Measurements from ENCODE around the gene PLTP.

The PLTP gene

GRCh38 chr20:45898285-45898684 is 13.7 kb downstream of the PLTP start:
- DNase-seq (ENCODE audit: low read depth), result no peak

DNA sequence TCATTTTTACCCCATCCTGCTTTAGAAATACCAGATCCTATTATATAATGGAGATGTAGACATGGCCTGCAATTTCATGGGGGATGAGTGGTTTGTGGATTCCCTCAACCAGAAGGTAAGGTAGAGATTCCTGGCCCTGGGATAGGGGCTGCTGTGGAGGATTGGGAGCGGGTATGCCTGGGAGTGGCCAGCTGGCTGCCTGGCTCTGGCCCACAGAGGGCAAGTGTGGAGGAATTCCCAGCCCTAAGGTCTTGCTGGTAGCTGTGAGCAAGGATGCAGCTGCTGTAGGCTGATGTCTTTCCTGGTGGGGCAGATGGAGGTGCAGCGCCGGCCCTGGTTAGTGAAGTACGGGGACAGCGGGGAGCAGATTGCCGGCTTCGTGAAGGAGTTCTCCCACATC is 14.3 kb downstream of the PLTP start:
- DNase-seq (ENCODE audit: low read depth), result no peak

- no peak for DNase-seq (ENCODE audit: low read depth)
Observed at GRCh38 chr20:45897289-45897688, 14.7 kb downstream of the PLTP start.

- DNase-seq (ENCODE audit: low read depth), result no peak
Observed at GRCh38 chr20:45896641-45897161, 15.3 kb downstream of the PLTP start.

DNA sequence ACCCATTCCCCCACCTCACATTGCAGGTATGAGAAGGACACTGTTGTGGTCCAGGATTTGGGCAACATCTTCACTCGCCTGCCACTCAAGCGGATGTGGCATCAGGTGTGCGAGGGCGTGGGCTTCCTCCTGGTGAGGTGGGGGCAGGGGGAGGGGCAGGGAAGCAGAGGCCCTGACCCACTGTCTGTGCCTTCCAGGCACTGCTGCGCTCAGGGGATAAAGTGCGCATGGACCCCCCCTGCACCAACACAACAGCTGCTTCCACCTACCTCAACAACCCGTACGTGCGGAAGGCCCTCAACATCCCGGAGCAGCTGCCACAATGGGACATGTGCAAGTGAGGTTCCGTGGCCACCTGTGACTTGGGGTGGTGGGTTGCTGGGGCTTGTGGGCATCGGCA is 17.2 kb downstream of the PLTP start:
- DNase-seq (ENCODE audit: low read depth), result no peak

- no peak for DNase-seq (ENCODE audit: low read depth)
Observed at GRCh38 chr20:45893831-45894230, 18.1 kb downstream of the PLTP start.

GRCh38 chr20:45892828-45893500 is 19.0 kb downstream of the PLTP start:
- no peak for DNase-seq (ENCODE audit: low read depth)

DNA sequence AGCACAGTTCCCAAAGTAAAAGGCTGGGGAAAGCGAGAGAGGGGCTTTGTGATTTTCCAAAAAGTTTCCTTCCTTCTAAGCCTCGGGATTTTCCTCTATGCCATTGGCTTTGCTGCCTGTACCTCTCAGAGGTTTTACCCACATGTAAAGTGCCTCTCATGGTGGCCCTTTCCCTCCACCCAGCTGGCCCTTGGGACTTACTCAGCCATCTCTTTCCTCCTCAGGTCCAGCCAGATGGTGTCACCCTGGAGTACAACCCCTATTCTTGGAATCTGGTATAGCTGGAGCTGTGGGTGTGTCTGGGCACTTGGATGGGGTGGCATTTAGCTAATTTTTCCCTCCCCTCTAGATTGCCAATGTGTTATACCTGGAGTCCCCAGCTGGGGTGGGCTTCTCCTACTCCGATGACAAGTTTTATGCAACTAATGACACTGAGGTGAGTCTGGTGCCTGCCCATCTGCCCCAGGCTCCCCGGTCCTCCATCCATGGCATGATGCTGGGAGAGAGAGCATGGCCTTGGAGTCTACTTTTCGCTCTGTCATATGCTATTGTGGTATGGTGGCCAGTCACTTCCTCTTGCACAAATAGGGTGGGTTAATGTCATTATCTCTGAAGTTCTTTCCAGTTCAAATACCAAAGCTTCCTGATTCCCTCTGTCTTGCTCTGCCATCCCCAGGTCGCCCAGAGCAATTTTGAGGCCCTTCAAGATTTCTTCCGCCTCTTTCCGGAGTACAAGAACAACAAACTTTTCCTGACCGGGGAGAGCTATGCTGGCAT is 19.7 kb downstream of the PLTP start:
- DNase-seq (ENCODE audit: low read depth), result no peak

GRCh38 chr20:45890985-45891983 is 20.7 kb downstream of the PLTP start, which contains the start of the genes CTSA and NEURL2:
CTSA (plus strand) TSS chr20:45891335; CDS start chr20:45891569, 234 bp downstream.
NEURL2 (minus strand) TSS chr20:45891208; CDS start chr20:45890991, 217 bp downstream.
- peak; percentile 84 for DNase-seq (ENCODE audit: low read depth)

- DNase-seq (ENCODE audit: low read depth), result no peak
Observed at GRCh38 chr20:45890077-45890984, 21.6 kb downstream of the PLTP start.

- no peak for DNase-seq (ENCODE audit: low read depth)
Observed at GRCh38 chr20:45888681-45889080, 23.3 kb downstream of the PLTP start.

DNA sequence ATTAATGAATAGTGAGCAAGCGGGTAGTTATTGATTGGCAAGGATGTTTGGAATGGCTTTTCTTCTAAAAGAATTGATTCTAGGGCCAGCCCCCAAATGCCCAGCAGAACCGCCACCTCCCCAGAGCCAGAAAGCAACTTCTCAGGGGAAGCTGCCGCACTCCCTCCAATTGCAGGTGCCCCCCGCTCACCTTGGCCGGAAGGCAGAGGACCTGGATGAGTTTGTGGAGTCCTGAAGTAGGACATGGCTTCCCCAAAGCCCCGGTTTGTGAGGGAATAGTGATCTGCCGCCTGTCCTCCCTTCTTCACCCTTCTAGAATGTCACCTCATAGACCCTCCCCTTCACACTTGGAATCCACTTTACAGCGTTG is 24.6 kb downstream of the PLTP start, which contains the start of gene SPATA25:
Gene SPATA25 (minus strand): TSS at position 277 of the 370 bp plus-strand sequence. CDS start 32 bp downstream, at position 245.
- no peak for DNase-seq (ENCODE audit: low read depth)

DNA sequence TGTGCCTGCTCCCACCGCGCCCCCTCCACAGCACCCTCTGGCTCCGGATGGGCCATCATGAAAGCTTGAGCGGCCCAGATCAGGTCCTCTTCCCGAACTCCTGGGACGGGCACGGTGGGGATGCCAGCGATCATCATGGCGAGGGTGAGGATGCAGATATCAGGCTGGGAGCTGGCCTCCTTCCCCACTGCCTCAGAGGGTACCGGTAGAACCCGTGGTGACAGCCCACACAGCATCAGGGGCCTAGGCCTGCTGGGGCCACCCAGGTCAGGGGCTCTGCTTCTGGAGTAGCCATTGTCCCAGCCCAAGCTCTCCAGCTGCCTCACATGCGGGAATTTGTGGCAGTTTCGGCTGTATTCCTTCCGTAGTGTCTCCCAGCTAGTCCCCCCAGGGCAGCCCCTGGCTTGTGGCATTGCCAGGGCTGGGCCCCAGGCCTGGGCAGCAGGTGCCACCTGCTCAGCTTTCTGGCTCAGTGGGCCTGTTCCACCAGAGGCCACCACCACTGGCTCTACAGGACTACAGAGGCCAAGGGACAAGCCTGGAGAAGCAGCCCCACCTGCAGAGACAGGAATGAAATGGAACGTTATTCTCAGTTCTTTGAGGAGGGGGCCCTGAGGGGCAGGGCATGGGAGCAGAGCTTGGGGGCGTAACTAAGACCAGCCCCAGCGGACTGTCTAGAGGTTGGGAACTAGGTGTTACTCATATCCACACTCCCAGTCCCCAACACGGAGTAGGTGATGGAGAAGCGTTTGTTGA is 25.2 kb downstream of the PLTP start:
- no peak for DNase-seq (ENCODE audit: low read depth)

GRCh38 chr20:45883100-45883469 is 28.9 kb downstream of the PLTP start:
- DNase-seq (ENCODE audit: low read depth), result no peak

DNA sequence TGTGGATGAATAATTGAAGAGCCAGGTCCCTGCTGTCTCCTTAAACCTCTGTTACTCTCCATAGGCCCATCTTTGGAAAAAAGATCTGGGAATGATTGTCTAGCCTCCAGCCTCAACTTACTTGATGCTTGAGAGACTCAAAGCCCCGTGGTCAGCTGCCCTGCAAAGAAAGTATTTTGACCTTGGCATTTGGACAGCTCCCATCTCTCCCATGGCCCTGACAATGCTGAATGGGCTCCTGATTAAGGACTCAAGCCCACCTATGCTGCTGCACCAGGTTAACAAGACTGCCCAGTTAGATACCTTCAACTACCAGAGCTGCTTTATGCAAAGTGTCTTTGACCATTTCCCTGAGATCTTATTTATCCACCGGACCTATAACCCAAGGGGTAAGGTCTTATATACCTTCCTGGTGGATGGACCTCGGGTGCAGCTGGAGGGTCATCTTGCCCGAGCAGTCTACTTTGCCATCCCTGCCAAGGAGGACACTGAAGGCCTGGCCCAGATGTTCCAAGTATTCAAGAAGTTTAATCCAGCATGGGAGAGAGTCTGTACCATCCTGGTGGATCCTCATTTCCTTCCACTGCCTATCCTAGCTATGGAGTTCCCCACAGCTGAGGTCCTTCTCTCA is 29.4 kb downstream of the PLTP start:
- DNase-seq (ENCODE audit: low read depth), result no peak

DNA sequence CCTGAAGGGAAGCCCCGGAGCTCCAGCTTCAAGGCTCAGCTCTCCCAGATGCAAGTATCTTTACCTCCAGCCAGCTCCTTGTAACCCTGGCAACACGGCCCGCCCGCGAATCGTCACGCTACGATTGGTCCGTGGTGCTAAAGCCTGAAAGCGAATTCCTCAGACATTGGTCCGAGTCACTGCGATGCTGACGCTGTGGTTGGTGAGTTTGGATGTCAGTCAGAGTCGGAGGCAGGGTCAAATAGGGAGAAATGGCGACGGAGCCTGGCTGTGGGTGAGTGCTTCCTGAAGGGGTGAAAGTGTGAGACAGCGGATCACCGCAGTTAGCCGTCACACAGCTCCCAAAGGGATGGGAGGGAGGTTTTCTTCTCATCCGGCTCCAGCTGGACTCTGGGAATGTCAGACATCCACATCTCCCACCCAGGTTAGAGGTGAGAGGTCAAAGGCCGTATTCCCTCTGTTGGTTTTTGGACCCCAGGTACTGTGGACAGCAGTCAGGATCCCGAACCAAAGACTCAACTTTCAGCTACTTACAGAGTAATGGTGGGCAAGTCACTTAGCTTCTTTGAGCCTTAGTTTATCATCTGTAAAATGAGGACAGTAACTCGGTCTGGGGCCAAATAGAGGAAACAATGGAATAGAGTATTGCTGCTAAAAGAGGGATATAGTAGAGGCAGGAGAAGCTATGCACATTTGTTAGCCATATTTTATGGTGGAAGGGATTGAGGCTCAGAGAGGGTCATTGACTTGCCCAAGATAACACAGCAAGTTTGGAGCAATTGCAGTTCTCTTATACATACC is 30.8 kb downstream of the PLTP start, which contains the start of gene ZSWIM1:
Gene ZSWIM1 (plus strand): TSS at position 240 of the 801 bp plus-strand sequence. CDS start 1,366 bp downstream, outside the sequence.
- peak; percentile 98 for DNase-seq (ENCODE audit: low read depth)

GRCh38 chr20:45878076-45878761 is 33.7 kb downstream of the PLTP start:
- DNase-seq (ENCODE audit: low read depth), result no peak

DNA sequence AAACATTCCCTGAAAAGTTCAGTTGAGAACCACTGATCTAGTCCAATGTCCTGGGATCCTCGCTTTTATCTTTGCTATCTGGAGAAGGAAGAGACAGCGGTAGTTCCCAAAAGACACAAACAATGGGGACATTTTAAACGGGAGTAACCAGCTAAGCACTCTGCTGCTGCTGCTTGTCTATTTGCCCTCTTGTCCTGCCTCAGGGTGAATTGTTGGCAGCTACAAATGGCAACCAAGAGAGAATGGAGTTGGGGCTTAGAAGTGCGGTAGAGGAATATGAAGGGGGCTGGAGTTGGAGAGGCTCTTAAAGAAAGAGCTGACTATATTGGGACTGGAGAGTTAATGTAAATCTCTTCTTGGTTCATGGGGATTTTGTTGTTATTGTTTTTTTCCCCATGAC is 37.4 kb downstream of the PLTP start:
- no peak for DNase-seq (ENCODE audit: low read depth)
